Small intestine (tissue), 4 donors: Measurements from ENCODE around the gene STPG1. TPM values are rescaled to one million over a fixed set of nuclear protein-coding genes. Genes with fewer than 3 reads are reported as not detected.

Experiments
- polyA plus RNA-seq, 4 donors: library from polyadenylated mRNA; stranded (reverse) in 3 of 4; unstranded in 1 of 4; fragments of 200-250 nt in 3 of 4; fragments of 120-200 nt in 1 of 4; gene quantifications; one replicate each; pipeline versions ENCODE4 v1.2.1 to v1.2.3, GENCODE V29; 2013
- donor health status: healthy with polysubstance abuse.
- donor health status: Bipolar disorder and iron deficiency.
- donor health status: healthy.

Gene STPG1
- polyA plus RNA-seq, 4 donors, result 5.7 to 10.3 (median 6.5) TPM

Other genes with a start within 250 kb of the STPG1 start
- 1 to 10 TPM; 4.8 to 9.8 (median 6.9) TPM for gene IFNLR1, start 226.5 kb downstream of the STPG1 start, polyA plus RNA-seq
- gene GRHL3, start 94.4 kb downstream of the STPG1 start, polyA plus RNA-seq, result under 1 TPM in 3 of 4 donors, not detected in 1; 0.28 to 0.67 (median 0.31) TPM
- 10 to 100 TPM in 3 of 4 donors, 1 to 10 TPM in 1; 4.9 to 16.4 (median 13.3) TPM for gene NIPAL3, start 2.0 kb upstream of the STPG1 start, polyA plus RNA-seq
- gene RCAN3, start 89.1 kb upstream of the STPG1 start, polyA plus RNA-seq, result 1 to 10 TPM; 1.9 to 8.3 (median 4.2) TPM
- gene NCMAP, start 142.3 kb upstream of the STPG1 start, polyA plus RNA-seq, result 10 to 100 TPM in 1 of 4 donors, 1 to 10 TPM in 2, under 1 TPM in 1; 0.81 to 15.7 (median 3.0) TPM
- gene SRRM1, start 229.5 kb upstream of the STPG1 start, polyA plus RNA-seq, result 100 to 1,000 TPM in 1 of 4 donors, 10 to 100 TPM in 3; 24.0 to 107 (median 34.3) TPM